Erythroblast (primary cell): ENCODE measurements around the gene CTPS1.
A peak's percentile ranks its signal among the peaks of the same experiment; 100 is the strongest.

Source experiments
- DNase-seq, 2 experiments: peaks; one replicate each; lab custom pipeline; 2025; lab: John Stamatoyannopoulos, UW
- GATA1 ChIP-seq: IDR thresholded peaks from 2 replicates; pipeline ENCODE4 v1.6.1; 2011; ENCODE audit warnings: low read depth, mild to moderate bottlenecking, control low read depth, low read length, moderate library complexity
- POLR2A ChIP-seq: IDR thresholded peaks from 2 replicates; pipeline ENCODE4 v1.6.1; 2011; ENCODE audit warnings: mild to moderate bottlenecking, low read length

Gene CTPS1

GRCh38 chr1:40997096-40997495 lies 17.6 kb downstream of the CTPS1 start:
- TF ChIP-seq GATA1: no peak
- no peak for TF ChIP-seq POLR2A
- DNase-seq: no peak

- TF ChIP-seq GATA1: no peak
- TF ChIP-seq POLR2A: no peak
- DNase-seq: no peak
Observed at GRCh38 chr1:40998668-40999067, 19.2 kb downstream of the CTPS1 start.

- TF ChIP-seq GATA1: no peak
- TF ChIP-seq POLR2A: no peak
- DNase-seq: no peak
Observed at GRCh38 chr1:41003127-41003639, 23.7 kb downstream of the CTPS1 start.

- peak; percentile 98 to 99 for DNase-seq
- peak; percentile 71 for TF ChIP-seq GATA1
- no peak for TF ChIP-seq POLR2A
Observed at GRCh38 chr1:41003640-41004220, 24.2 kb downstream of the CTPS1 start.

GRCh38 chr1:41005876-41006275 lies 26.4 kb downstream of the CTPS1 start:
- TF ChIP-seq GATA1 (no peak), POLR2A (no peak)
- DNase-seq: no peak

- TF ChIP-seq GATA1 (no peak), POLR2A (no peak)
- no peak for DNase-seq
Observed at GRCh38 chr1:41006942-41007865, 27.7 kb downstream of the CTPS1 start.

- no peak for TF ChIP-seq POLR2A
- no peak for DNase-seq
Observed at GRCh38 chr1:41009466-41009865, 30.0 kb downstream of the CTPS1 start.

GRCh38 chr1:41010345-41010744 lies 30.8 kb downstream of the CTPS1 start:
- TF ChIP-seq GATA1 (no peak), POLR2A (no peak)
- DNase-seq: no peak

GRCh38 chr1:41013024-41013423 lies 33.5 kb downstream of the CTPS1 start:
- DNase-seq: no peak

GRCh38 chr1:41013796-41014195 lies 34.3 kb downstream of the CTPS1 start:
- DNase-seq: no peak
- no peak for TF ChIP-seq POLR2A
- no peak for TF ChIP-seq GATA1

More at GRCh38 chr1:41013024-41013423, 33.5 kb downstream of the CTPS1 start:
- TF ChIP-seq POLR2A: no peak
- no peak for TF ChIP-seq GATA1

GRCh38 chr1:41014871-41015270 lies 35.4 kb downstream of the CTPS1 start:
- no peak for DNase-seq
- TF ChIP-seq POLR2A (no peak), GATA1 (no peak)

GRCh38 chr1:41015281-41015896 lies 35.9 kb downstream of the CTPS1 start:
- TF ChIP-seq POLR2A: no peak
- TF ChIP-seq GATA1: no peak

GRCh38 chr1:41015897-41016470 lies 36.5 kb downstream of the CTPS1 start:
- no peak for DNase-seq
- TF ChIP-seq POLR2A (no peak), GATA1 (no peak)

More at GRCh38 chr1:41015281-41015896, 35.9 kb downstream of the CTPS1 start:
- no peak for DNase-seq
